OCI-LY7 (cell line): ENCODE results near the gene CCNI. TPM values are rescaled to one million over a fixed set of nuclear protein-coding genes. Genes with fewer than 3 reads are reported as not detected.

ENCODE experiments used
- Bru-seq: library from RNA; stranded (reverse); fragments of 400-500 nt; gene quantifications from one replicate; lab custom pipeline; 2021; lab: Mats Ljungman, UMichigan
- BruChase-seq, 2 experiments: library from RNA; stranded (reverse); fragments of 400-500 nt; gene quantifications; one replicate each; lab custom pipeline; 2021; lab: Mats Ljungman, UMichigan
- BruUV-seq: library from RNA; stranded (reverse); fragments of 400-500 nt; replicated peaks from 2 replicates; lab custom pipeline; 2021; lab: Mats Ljungman, UMichigan
- CTCF ChIA-PET: fragments of 300-600 bp; sonication (Branson Sonifier 250); formaldehyde crosslinking; loops from one replicate; lab custom pipeline; 2022; ENCODE audit warnings: antibody characterized with exemption; ENCODE audit not compliant: unreplicated experiment; lab: Charles Lee
- POLR2A ChIA-PET: fragments of 300-600 bp; sonication (Branson Sonifier 250); formaldehyde crosslinking; loops from one replicate; lab custom pipeline; 2022; ENCODE audit warnings: antibody characterized with exemption; lab: Charles Lee
- DNase-seq: peaks from one replicate; pipeline ENCODE4 v3.0.0-alpha.2; 2015; ENCODE audit warnings: low spot score
- H2AFZ ChIP-seq: fragments of 200-600 bp; sonication (generic), shearing (Covaris generic); 2 replicates; pipeline ENCODE4 v1.6.1; 2014; ENCODE audit warnings: mild to moderate bottlenecking, antibody characterized with exemption, low read length, moderate library complexity
- H3K27ac ChIP-seq: fragments of 200-600 bp; sonication (generic); 2 replicates; pipeline ENCODE4 v1.5.1; 2014; ENCODE audit warnings: mixed run types, low read depth, mild to moderate bottlenecking, moderate library complexity, low read length, inconsistent platforms; ENCODE audit not compliant: poor library complexity, severe bottlenecking
- H3K36me3 ChIP-seq: fragments of 200-600 bp; sonication (generic); 2 replicates; pipeline ENCODE4 v1.6.1; 2014; ENCODE audit warnings: mild to moderate bottlenecking, antibody characterized with exemption, low read length, moderate library complexity, mixed read lengths; ENCODE audit not compliant: insufficient read depth
- H3K4me1 ChIP-seq: fragments of 200-600 bp; sonication (generic); 2 replicates; pipeline ENCODE4 v1.5.1; 2014; ENCODE audit warnings: mild to moderate bottlenecking, low read length; ENCODE audit not compliant: insufficient read depth, poor library complexity, severe bottlenecking
- H3K4me2 ChIP-seq: fragments of 200-600 bp; sonication (generic); 2 replicates; pipeline ENCODE4 v1.6.1; 2014; ENCODE audit warnings: mild to moderate bottlenecking, low read length
- H3K4me3 ChIP-seq: fragments of 200-600 bp; sonication (generic); 2 replicates; pipeline ENCODE4 v1.5.1; 2014; ENCODE audit warnings: mild to moderate bottlenecking, low read depth, low read length; ENCODE audit not compliant: poor library complexity, severe bottlenecking
- H3K79me2 ChIP-seq: fragments of 200-600 bp; sonication (generic); 2 replicates; pipeline ENCODE4 v1.6.1; 2016; ENCODE audit warnings: low read depth, mild to moderate bottlenecking, low read length, moderate library complexity, mixed read lengths; ENCODE audit not compliant: insufficient read depth
- H3K9me2 ChIP-seq: fragments of 200-600 bp; sonication (generic); 2 replicates; pipeline ENCODE4 v1.6.1; 2016; ENCODE audit warnings: mild to moderate bottlenecking, low read length, mixed read lengths; ENCODE audit not compliant: insufficient read depth
- H3K9me3 ChIP-seq: fragments of 200-600 bp; sonication (generic); 2 replicates; pipeline ENCODE4 v1.6.1; 2014; ENCODE audit warnings: mild to moderate bottlenecking, mixed run types, low read length, mixed read lengths
- H4K20me1 ChIP-seq: fragments of 200-600 bp; sonication (generic); 2 replicates; pipeline ENCODE4 v1.6.1; 2014; ENCODE audit warnings: mild to moderate bottlenecking, antibody characterized with exemption, low read length, moderate library complexity, mixed read lengths; ENCODE audit not compliant: insufficient read depth
- CTCF ChIP-seq: fragments of 200-600 bp; sonication (generic); conservative IDR thresholded peaks from 2 replicates; pipeline ENCODE4 v1.5.1; 2014; ENCODE audit warnings: mild to moderate bottlenecking, antibody characterized with exemption, low read length, moderate library complexity, mixed read lengths
- EZH2phosphoT487 ChIP-seq: fragments of 200-600 bp; sonication (generic); IDR thresholded peaks from 2 replicates; pipeline ENCODE4 v1.6.1; 2018; ENCODE audit warnings: low read depth, borderline replicate concordance, mild to moderate bottlenecking, mixed run types, antibody characterized with exemption, low read length, moderate library complexity, mixed read lengths
- intact Hi-C: fragments of 100-400 bp; cut with micrococcal nuclease; formaldehyde crosslinking; loops from one replicate; pipeline ENCODE4 v1.10.0; 2022; ENCODE audit not compliant: unreplicated experiment
- long read RNA-seq: library from polyadenylated mRNA; stranded (forward); transcript quantifications from one replicate; pipeline ENCODE4 v2.0.0, GENCODE V29; 2022
- total RNA-seq, 2 experiments: library from RNA; depleted of rRNA in 1 of 2; stranded (reverse); fragments of >200 nt in 1 of 2; shearing (Covaris generic) in 1 of 2; gene quantifications; 2 replicates each; pipeline ENCODE4 v1.2.3, GENCODE V29; 2014 to 2022

The CCNI gene
- total RNA-seq (2014; rRNA removed; shearing (Covaris generic)) (105 and 116 TPM in 2 replicates), total RNA-seq (2022) (293 and 330 TPM in 2 replicates), Bru-seq, nascent RNA (percentile 97 among the genes with signal in this experiment), BruChase-seq, experiment 1, labeled RNA remaining after a 6-hour chase (percentile 99 among the genes with signal in this experiment), BruChase-seq, experiment 2, labeled RNA remaining after a 2-hour chase (percentile 96 among the genes with signal in this experiment)
- long read RNA-seq, transcript CCNI-201 (7 exons, 2,772 nt): major isoform, 202 of 265 reads
- long read RNA-seq, partial matches to known transcripts: 17 of 265 reads
- long read RNA-seq, other reads (novel, unspliced or antisense): 46 of 265 reads

GRCh38 chr4:77075869-77076799, at the start of gene CCNI:
CCNI (minus strand) TSS chr4:77075989; CDS start chr4:77066362, 9,627 bp downstream.
- TF ChIP-seq EZH2phosphoT487 (no peak), CTCF (no peak)
- ChIA-PET POLR2A (interaction anchor here (0.6 to 5.3 kb wide), 17 partner anchors 10 to 744 kb away, joined by 3 to 73 read pairs (median 4); partner anchors contain the start of gene CCNG2), CTCF (no interaction called here)
- Histone ChIP-seq H3K27ac (peak within 1 kb of the TSS; percentile 84), H3K9me2 (no peaks in the 10 kb centered on the region), H3K9me3 (0 out of 2 replicates have a peak, but pooled peaks cover 3% of the 10 kb centered on the region), H2AFZ (peak within 1 kb of the TSS; percentile 87), H3K4me3 (peak within 1 kb of the TSS; percentile 95), H4K20me1 (peaks cover 29% of the 10 kb centered on the region), H3K36me3 (peaks cover 21% of the 10 kb centered on the region), H3K4me1 (peaks cover 64% of the 10 kb centered on the region), H3K79me2 (peaks cover 72% of the 10 kb centered on the region), H3K4me2 (peak within 1 kb of the TSS; percentile 96)
- intact Hi-C loops: loop anchor here (1.0 to 5.0 kb wide), 2 partner anchors 80 to 746 kb away; no protein-coding TSS in a partner anchor
- DNase-seq: peak; percentile 99
- BruUV-seq: TSS peak; percentile 80

- ChIA-PET CTCF (interaction anchor here (4.5 kb wide), 1 partner anchor 29 kb away, joined by 24 read pairs; no protein-coding TSS in a partner anchor), POLR2A (interaction anchor here (1.0 to 6.3 kb wide), 9 partner anchors 10 to 44 kb away, joined by 3 to 117 read pairs (median 8); partner anchors contain the start of gene CCNG2)
- intact Hi-C loops: no loop called here
Observed at GRCh38 chr4:77124576-77124975, 48.8 kb upstream of the CCNI start.

More at GRCh38 chr4:77124576-77124975, 48.8 kb upstream of the CCNI start:
- H3K4me2 ChIP-seq: no peak overlapping the region
- no peaks in the 10 kb centered on the region for H3K9me2 ChIP-seq
- H3K79me2 ChIP-seq: no peaks in the 10 kb centered on the region
- H3K4me3 ChIP-seq: no peak overlapping the region
- no peaks in the 10 kb centered on the region for H3K9me3 ChIP-seq
- no peaks in the 10 kb centered on the region for H4K20me1 ChIP-seq
- no peak overlapping the region for H3K27ac ChIP-seq
- H3K4me1 ChIP-seq: peaks cover 50% of the 10 kb centered on the region
- BruUV-seq: no TSS peak
- H3K36me3 ChIP-seq: no peaks in the 10 kb centered on the region
- no peak for DNase-seq
- no peak overlapping the region for H2AFZ ChIP-seq
- TF ChIP-seq CTCF: no peak
- no peak for TF ChIP-seq EZH2phosphoT487
